ENCODE data around the gene C1QTNF9. TPM values are rescaled to one million over a fixed set of nuclear protein-coding genes. Genes with fewer than 3 reads are reported as not detected.
A peak's percentile ranks its signal among the peaks of the same experiment; 100 is the strongest.
"Not testable (repeated sequence)": the region's sequence is repeated elsewhere in the genome, so short reads cannot be mapped to it uniquely, and the experiment has no call there.

C1QTNF9 gene
- total RNA-seq, 1 donor from 2014 or later, result not detected

DNA sequence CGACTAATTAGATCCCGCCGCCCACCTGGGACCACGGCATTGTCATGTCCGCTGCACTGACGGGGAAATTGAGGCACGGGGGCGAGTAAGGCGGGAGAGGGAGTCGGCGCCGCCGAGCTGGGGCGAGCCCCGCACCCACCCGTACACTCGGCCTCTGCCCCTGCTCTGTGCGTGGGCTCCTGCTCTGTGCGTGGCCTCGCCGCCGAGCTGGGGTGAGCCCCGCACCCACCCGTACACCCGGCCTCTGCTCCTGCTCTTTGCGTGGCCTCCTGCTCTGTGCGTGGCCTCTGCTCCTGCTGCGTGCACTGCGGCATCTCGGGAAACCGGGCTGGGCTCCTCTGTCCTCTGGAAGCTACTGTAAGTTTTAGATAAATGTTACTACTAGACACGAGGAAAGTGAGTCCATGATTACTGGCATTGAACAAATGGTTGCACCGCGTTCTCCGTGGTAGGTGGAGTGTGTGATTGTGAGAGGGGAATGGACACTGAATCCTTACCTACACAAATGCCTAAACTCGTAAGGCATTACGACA lies 826 bp upstream of the C1QTNF9 start:
- Mint-ChIP-seq H3K4me3 (ENCODE audit: unreplicated experiment) (no peak overlapping the region), H3K36me3 (ENCODE audit: low read depth) (no peaks in the 10 kb centered on the region), H3K4me1 (ENCODE audit: low read depth) (peaks cover 15% of the 10 kb centered on the region), H3K9me3 (ENCODE audit: low read depth) (no peaks in the 10 kb centered on the region), H3K27ac (ENCODE audit: unreplicated experiment) (no peak overlapping the region), H3K27me3 (ENCODE audit: low read depth) (peaks cover 4% of the 10 kb centered on the region)
- no peak for DNase-seq (ENCODE audit: low spot score)
- TF ChIP-seq, protein P1, sequence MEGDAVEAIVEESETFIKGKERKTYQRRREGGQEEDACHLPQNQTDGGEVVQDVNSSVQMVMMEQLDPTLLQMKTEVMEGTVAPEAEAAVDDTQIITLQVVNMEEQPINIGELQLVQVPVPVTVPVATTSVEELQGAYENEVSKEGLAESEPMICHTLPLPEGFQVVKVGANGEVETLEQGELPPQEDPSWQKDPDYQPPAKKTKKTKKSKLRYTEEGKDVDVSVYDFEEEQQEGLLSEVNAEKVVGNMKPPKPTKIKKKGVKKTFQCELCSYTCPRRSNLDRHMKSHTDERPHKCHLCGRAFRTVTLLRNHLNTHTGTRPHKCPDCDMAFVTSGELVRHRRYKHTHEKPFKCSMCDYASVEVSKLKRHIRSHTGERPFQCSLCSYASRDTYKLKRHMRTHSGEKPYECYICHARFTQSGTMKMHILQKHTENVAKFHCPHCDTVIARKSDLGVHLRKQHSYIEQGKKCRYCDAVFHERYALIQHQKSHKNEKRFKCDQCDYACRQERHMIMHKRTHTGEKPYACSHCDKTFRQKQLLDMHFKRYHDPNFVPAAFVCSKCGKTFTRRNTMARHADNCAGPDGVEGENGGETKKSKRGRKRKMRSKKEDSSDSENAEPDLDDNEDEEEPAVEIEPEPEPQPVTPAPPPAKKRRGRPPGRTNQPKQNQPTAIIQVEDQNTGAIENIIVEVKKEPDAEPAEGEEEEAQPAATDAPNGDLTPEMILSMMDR (IDR thresholded peaks at IDR 0.05), result no peak

DNA sequence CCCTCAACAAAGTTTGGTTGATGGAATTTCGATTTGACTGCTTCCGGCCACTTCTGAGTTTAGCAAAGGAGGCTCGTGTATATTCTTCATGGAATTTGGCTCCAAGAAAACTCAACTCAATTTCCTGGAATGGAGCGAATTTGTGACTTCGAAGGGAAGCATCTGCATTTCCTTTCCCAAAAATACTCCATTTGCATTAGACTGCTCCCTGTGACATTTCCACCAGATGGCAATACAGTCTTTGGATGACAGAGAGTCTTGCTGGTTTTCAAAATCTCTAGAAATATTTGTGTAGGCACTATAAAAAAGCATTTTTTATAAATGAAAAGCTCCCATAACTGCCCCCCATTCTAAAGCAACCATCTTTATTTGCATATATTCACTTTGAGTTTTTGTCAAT lies 4.1 kb downstream of the C1QTNF9 start:
- Mint-ChIP-seq H3K4me1 (ENCODE audit: low read depth) (peaks cover 4% of the 10 kb centered on the region), H3K36me3 (ENCODE audit: low read depth) (no peaks in the 10 kb centered on the region), H3K9me3 (ENCODE audit: low read depth) (no peaks in the 10 kb centered on the region), H3K27ac (ENCODE audit: unreplicated experiment) (no peak overlapping the region), H3K27me3 (ENCODE audit: low read depth) (peaks cover 13% of the 10 kb centered on the region), H3K4me3 (ENCODE audit: unreplicated experiment) (no peak overlapping the region)
- DNase-seq (ENCODE audit: low spot score), result no peak
- TF ChIP-seq, protein P1 (IDR thresholded peaks at IDR 0.05), result peak; percentile 76

DNA sequence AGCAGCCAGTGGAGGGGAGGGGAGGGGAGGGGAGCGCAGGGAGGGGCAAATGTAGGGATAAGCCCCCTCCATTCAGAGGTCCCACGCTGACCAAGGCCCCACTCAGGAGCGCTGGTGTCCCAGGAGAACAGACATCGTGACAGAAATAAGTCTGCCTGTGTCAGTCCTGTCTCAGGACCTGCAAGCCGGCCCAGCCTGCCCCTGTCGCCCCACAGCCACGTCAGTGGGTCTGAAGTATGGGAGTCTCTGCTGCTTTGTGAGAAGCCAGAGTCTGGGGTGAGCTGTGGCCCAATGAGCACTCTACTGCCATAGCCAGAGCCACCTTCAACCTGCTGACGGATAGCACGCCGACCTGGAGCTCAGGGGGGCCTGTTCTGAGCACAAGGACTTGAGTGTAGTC lies 8.5 kb downstream of the C1QTNF9 start:
- H3K27ac Mint-ChIP-seq (ENCODE audit: unreplicated experiment); H3K4me3 Mint-ChIP-seq (ENCODE audit: unreplicated experiment); H3K9me3 Mint-ChIP-seq (ENCODE audit: low read depth); H3K4me1 Mint-ChIP-seq (ENCODE audit: low read depth); H3K36me3 Mint-ChIP-seq (ENCODE audit: low read depth); DNase-seq (ENCODE audit: low spot score); H3K27me3 Mint-ChIP-seq (ENCODE audit: low read depth): not testable (repeated sequence)

DNA sequence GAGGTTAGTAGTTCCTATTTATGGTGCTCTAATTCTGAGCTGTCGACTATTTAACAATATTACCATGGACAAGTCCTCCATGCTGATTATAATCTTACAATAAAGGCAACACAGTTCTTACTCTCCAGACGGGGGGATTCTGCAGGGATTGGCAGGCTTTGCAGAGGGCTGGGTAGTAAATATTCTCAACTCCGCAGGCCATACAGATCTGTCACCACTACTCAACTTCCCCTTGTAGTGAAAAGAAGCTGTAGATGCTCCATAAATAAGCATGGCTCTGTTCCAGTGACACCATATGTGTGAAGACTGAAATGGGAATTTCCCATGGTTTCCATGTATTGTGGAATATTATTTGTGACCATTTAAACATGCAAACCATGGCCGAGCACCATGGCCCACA lies 9.5 kb downstream of the C1QTNF9 start:
- H3K9me3 Mint-ChIP-seq (ENCODE audit: low read depth); H3K4me3 Mint-ChIP-seq (ENCODE audit: unreplicated experiment); H3K4me1 Mint-ChIP-seq (ENCODE audit: low read depth); H3K27me3 Mint-ChIP-seq (ENCODE audit: low read depth); H3K36me3 Mint-ChIP-seq (ENCODE audit: low read depth); H3K27ac Mint-ChIP-seq (ENCODE audit: unreplicated experiment); DNase-seq (ENCODE audit: low spot score): not testable (repeated sequence)

DNA sequence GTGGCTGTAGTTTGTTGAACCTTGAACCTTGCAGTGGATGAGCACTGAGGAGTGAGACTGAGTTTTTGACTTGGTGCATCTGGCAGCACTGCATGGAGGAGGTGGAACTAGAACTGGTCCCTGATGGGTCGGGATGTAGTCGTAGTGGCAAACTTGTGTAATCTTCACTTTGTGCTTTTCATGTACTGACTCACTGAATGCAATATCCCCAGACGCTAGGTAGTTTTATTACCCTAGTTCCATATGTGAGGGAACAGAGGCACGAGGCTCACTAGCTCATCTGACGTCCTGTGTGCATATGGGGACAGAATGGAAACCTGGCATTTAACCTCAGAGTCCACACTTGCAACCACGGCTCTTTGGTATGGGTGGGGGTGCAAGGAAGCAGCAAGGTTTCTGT lies 10.3 kb downstream of the C1QTNF9 start:
- H3K4me1 Mint-ChIP-seq (ENCODE audit: low read depth); H3K36me3 Mint-ChIP-seq (ENCODE audit: low read depth); H3K27ac Mint-ChIP-seq (ENCODE audit: unreplicated experiment); H3K9me3 Mint-ChIP-seq (ENCODE audit: low read depth); DNase-seq (ENCODE audit: low spot score); H3K4me3 Mint-ChIP-seq (ENCODE audit: unreplicated experiment): not testable (repeated sequence)
- H3K27me3 Mint-ChIP-seq (ENCODE audit: low read depth), result peaks cover 10% of the 10 kb centered on the region

DNA sequence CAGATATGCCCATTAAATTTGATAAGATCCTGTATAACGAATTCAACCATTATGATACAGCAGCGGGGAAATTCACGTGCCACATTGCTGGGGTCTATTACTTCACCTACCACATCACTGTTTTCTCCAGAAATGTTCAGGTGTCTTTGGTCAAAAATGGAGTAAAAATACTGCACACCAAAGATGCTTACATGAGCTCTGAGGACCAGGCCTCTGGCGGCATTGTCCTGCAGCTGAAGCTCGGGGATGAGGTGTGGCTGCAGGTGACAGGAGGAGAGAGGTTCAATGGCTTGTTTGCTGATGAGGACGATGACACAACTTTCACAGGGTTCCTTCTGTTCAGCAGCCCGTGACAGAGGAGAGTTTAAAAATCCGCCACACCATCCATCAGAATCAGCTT lies 12.0 kb downstream of the C1QTNF9 start:
- not testable (repeated sequence) for H3K4me3 Mint-ChIP-seq (ENCODE audit: unreplicated experiment); H3K36me3 Mint-ChIP-seq (ENCODE audit: low read depth); H3K27ac Mint-ChIP-seq (ENCODE audit: unreplicated experiment); H3K9me3 Mint-ChIP-seq (ENCODE audit: low read depth); H3K4me1 Mint-ChIP-seq (ENCODE audit: low read depth); DNase-seq (ENCODE audit: low spot score)
- H3K27me3 Mint-ChIP-seq (ENCODE audit: low read depth), result peaks cover 18% of the 10 kb centered on the region

DNA sequence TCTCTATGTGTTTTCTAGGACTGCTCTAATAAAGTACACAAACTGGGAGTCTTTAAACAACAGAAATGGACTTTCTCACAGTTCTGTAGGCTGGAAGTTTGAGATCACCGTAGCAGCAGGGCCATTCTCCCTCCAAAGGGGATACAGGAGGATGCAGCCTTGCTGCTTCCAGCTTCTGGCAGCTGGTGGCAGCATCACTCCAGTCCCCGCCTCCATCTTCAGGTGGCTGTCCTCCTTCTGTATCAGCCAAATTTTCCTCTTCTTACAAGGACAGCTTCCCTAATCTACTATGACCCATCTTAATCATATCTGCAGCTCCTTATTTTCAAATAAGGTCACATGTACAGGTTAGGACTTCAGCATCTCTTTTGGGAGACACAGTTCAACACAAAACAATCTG lies 13.1 kb downstream of the C1QTNF9 start:
- TF ChIP-seq, protein P1 (IDR thresholded peaks at IDR 0.05), result peak; percentile 58
- H3K27me3 Mint-ChIP-seq (ENCODE audit: low read depth), result peaks cover 20% of the 10 kb centered on the region
- H3K36me3 Mint-ChIP-seq (ENCODE audit: low read depth); H3K4me3 Mint-ChIP-seq (ENCODE audit: unreplicated experiment); H3K27ac Mint-ChIP-seq (ENCODE audit: unreplicated experiment); H3K9me3 Mint-ChIP-seq (ENCODE audit: low read depth); DNase-seq (ENCODE audit: low spot score); H3K4me1 Mint-ChIP-seq (ENCODE audit: low read depth): not testable (repeated sequence)

Data from chondrocyte (in vitro differentiated cells).